ENCODE data around the gene PCED1B.
"Not testable (repeated sequence)": the region's sequence is repeated elsewhere in the genome, so short reads cannot be mapped to it uniquely, and the experiment has no call there.

PCED1B gene

GRCh38 chr12:47272412-47273190 lies 193.2 kb downstream of the PCED1B start:
- no peak for DNase-seq (ENCODE audit: low read depth in 2 of 2)

- DNase-seq (ENCODE audit: low read depth in 2 of 2) = no peak
Measured at GRCh38 chr12:47273191-47273626, 193.8 kb downstream of the PCED1B start.

- DNase-seq (ENCODE audit: low read depth in 2 of 2) = no peak
Measured at GRCh38 chr12:47274760-47275159, 195.3 kb downstream of the PCED1B start.

GRCh38 chr12:47276253-47276620 lies 196.8 kb downstream of the PCED1B start:
- DNase-seq (ENCODE audit: low read depth in 2 of 2) = no peak

GRCh38 chr12:47276621-47277309 lies 197.3 kb downstream of the PCED1B start:
- DNase-seq (ENCODE audit: low read depth in 2 of 2) = no peak

GRCh38 chr12:47277972-47278448 lies 198.6 kb downstream of the PCED1B start:
- DNase-seq (ENCODE audit: low read depth in 2 of 2) = no peak

GRCh38 chr12:47279758-47280157 lies 200.3 kb downstream of the PCED1B start:
- not testable (repeated sequence) for DNase-seq (ENCODE audit: low read depth in 2 of 2)

- DNase-seq (ENCODE audit: low read depth in 2 of 2) = no peak
Measured at GRCh38 chr12:47280543-47281300, 201.3 kb downstream of the PCED1B start.

- DNase-seq (ENCODE audit: low read depth in 2 of 2) = peak in 1 of 2 donors; percentile 38
Measured at GRCh38 chr12:47281667-47282171, 202.3 kb downstream of the PCED1B start.

- no peak for DNase-seq (ENCODE audit: low read depth in 2 of 2)
Measured at GRCh38 chr12:47282206-47282605, 202.8 kb downstream of the PCED1B start.

Data from stimulated activated CD4-positive, alpha-beta T cell treated with anti-CD3 and anti-CD28 coated beads, Interleukin-4, amount 100 ng/mL, for 48 hours (primary cell).